Inflammatory macrophage treated with lipopolysaccharide for 1 hour (primary cell): ENCODE data around the gene STH.
A peak's percentile ranks its signal among the peaks of the same experiment; 100 is the strongest.

Experiments used
- DNase-seq, 2 donors: peaks; one replicate each; pipeline ENCODE4 v3.0.0-alpha.2; 2020 to 2022

Gene STH

GRCh38 chr17:46028981-46029565 is 30.0 kb downstream of the STH start:
- peak in 1 of 2 donors; percentile 13 for DNase-seq

DNA sequence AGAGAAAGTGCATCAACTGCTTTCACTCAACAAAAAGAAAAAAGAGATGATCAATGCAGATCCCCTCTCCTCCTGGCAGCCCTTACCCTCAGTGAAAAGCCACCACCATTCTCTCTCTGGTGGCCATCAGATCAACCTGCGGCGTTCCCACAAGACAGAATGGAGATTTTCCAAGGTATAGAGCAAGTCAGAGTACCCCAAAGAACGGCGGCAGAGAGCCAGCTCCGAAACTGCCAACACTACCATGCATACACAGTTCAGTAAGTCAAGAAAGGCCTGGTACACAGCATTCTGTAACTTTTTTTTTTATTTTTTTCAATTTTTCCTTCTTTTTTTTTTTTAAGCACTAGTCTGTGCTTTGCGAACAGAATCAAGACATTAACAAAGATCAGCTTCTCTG is 30.6 kb downstream of the STH start:
- DNase-seq = no peak

GRCh38 chr17:46030752-46031151 is 31.7 kb downstream of the STH start:
- no peak for DNase-seq

DNA sequence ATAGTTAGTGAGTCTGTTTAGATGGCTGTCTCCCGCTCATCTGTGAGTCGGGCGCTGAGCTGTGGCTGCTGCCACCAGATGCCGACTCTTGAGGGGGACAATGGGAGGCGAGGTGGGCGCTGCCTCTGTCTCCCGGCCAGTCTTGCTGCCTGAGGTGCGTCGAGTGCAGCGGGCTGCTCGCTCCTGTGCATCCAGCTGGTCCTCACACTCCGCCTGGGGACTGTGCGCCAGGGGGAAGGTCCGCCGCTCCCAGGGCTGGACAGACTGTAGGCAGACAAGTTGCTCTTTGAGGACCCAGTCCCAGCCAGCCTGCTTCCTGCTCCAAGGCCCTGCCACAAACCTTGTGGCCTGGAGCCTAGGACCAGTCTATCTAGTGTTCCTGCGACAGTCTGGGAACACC is 32.4 kb downstream of the STH start:
- no peak for DNase-seq

GRCh38 chr17:46031920-46032319 is 32.9 kb downstream of the STH start:
- no peak for DNase-seq

DNA sequence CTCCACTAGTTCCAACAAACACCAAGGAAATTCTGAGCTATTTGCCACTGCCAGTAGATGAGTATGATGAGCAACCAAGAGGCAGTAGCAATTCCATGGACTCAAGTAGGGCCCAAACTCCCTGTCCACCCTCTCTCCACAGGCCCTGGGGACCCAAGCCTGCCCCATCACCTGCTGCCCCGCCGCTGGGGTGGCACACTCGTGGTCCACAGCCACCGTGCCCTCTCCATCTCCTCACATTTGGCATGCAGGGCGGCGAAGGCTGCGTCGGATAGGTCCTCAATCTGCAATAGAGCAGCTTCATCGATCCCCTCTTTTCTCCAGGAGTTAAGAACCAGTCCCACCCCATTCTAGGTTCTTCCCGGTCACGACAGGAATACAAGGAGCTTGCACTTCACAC is 33.9 kb downstream of the STH start:
- DNase-seq = no peak

GRCh38 chr17:46033392-46033791 is 34.3 kb downstream of the STH start:
- DNase-seq = no peak

- no peak for DNase-seq
These were observed 36.2 kb downstream of the STH start for GRCh38 chr17:46035112-46035818.

DNA sequence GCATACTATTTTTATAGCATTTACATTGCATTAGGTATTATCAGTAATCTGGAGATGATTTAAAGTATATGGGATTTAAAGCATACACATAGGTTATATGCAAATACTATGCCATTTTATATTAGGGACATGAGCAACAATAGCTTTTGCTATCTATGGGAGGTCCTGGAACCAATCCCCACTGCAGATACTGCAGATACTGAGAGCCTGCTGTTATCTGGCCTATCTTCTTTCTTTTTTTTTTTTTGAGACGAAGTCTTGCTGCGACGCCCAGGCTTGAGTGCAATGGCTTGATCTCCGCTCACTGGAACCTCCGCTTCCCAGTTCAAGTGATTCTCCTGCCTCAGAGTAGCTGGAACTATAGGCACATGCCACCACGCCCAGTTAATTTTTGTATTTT is 37.4 kb downstream of the STH start:
- DNase-seq = no peak

DNA sequence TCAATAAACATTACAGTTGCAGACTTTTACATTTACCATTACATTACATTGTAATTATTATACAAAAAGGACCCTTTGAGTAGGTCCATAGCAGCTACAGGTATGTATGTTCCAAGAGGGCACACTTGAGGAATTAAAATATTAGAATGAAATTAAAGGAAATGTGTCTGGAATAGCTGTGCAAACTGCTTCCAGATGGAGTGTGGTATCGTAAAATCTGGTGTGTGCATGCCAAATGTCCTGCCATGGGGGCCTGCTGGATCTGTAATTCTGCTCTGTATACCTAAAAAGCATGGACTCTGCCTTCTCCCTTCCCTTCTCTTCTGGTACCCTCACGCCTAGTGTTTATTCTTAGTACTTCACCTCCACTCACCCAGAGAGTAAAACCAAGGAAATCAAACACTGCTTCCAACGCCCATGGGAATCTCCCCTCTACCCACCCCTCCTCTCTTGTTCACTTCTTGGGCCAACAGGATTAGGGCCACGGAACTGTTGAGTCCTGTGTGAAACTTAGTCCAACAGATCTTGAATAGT is 38.7 kb downstream of the STH start:
- DNase-seq = no peak

DNA sequence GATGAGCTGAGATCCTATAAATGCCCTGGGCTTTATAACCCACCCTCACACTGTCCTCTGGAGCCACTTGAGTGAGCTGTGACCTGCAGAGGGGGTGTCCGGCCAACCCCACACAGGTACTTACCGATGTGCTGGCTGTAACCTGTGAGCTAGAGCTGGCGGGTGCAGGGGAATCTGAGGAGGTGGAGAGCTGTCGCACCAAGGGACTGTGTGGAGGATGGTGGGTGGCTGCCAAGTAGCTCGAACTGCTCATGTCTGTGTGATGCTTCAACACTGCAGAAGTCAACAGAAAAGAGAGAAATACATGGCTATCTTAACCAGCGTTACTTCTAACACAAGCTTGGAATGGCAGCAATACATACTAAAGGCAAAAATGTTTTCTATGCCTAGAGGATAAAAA is 39.4 kb downstream of the STH start:
- no peak for DNase-seq

DNA sequence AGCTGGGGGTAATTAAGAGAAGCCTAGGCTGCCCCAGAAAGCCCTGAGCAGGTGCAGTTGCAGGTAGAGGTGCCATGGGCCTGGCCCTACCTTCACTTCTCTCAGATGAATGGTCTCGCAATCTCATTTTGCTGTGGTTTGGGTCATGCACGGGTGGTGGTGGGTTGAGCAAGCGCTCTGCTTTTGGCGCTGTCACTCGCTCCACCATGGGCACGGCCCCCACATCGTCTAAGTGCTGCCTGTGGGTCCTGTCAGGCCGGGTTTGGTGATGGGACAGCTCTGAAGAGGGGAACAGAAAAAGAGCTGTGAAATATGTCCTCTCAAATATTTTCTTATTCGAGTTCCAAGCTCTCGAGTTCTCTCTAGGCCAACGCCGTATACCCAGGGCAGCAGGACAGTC is 39.9 kb downstream of the STH start:
- DNase-seq = no peak

DNA sequence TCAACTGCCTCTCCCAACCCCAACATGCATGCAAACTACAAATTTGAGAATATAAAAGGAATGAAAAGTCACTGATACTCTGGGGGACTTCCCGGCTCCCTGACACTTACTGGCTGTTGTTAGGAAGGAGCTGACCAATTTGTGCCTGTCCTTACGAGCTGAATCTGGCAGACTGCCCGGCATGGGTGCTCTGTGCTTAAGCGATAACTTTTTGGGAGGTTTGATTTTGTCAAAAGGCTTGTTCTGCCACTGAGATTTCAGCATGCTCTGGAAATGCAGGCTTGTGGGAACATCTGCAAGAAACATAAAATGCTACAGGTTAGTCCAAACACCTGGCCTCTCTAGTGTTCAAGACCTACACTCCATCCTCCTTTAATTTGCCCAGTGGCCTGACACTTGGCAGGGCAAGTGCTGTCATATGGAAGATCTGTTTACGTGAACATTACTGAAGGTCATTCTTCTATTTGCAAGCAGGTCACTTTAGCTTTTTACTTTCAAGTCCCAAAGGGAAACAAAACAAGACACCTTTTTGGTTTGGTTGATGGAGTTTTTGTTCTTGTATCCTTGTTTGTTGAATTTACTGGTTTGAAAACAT is 40.6 kb downstream of the STH start:
- no peak for DNase-seq

- no peak for DNase-seq
These were observed 43.2 kb downstream of the STH start for GRCh38 chr17:46042246-46042645.

GRCh38 chr17:46042925-46043324 is 43.9 kb downstream of the STH start:
- DNase-seq = no peak

GRCh38 chr17:46043606-46044005 is 44.6 kb downstream of the STH start:
- DNase-seq = no peak

DNA sequence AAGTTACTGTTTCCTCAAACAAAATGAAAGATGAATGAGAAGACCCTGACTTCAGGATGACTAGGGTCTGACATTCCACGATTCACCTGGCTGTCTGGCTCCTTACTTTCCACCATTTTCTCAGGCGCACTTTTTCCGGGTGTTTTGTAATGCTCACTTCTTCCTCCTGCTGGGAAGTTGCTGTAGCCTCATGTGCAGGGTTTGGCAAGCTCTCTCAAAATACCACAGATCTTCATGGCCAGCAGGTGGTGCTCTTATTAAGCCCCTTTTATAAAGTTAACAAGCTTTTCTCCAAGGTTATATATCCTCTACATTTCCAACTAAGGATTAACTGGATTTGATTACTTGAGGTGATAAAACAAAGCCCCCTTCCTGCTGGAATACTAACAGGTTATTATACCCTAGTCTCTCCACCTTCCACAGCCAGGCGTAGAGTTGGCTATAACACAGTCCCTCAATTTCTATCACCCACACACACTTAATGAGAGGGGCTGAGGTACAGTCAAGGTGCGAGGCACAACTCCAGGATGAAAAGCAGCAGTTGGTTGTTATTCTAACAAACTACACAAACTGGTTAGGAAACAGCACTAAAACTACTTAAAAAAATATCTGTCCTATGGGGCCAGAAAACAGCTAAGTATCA is 45.4 kb downstream of the STH start:
- peak; percentile 60 to 79 for DNase-seq

DNA sequence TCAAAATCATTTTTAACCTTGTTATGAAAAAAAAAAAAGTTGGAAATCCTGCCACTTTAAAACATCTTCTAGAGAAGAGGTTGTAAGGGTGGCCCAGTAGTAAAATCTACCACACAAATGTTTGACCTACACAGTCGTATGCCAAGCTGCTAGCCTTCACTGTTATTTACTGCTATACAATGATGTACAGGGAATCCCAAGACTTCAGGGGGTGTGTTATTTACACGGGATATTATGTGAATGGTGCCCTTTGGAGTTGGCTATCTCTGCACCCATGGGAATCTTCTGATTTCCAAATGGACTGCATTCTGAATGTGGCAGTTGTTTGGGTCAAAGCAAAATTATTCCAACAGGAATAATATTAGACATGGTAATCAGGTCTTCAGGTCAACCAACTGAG is 45.9 kb downstream of the STH start:
- no peak for DNase-seq

- DNase-seq = no peak
These were observed 46.6 kb downstream of the STH start for GRCh38 chr17:46045639-46046038.

DNA sequence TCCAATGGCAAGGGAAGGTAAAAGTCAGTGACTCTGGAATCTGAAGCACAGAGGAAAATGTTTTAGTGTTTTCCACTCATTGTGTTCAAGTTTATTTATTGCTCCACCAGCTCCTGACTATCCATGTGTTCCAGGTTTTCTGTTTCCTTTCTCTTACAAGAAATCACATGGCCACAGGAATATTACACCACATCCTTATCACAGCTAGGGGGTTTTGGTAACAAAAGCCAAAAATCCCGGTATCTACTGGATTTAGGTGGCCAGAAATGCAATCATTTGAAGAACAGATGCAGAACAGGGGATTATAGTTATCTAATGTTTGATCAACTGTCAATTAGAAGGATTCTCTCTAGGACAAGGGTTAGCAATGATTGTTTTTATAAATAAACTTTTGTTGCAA is 47.9 kb downstream of the STH start:
- peak; percentile 4 to 26 for DNase-seq

DNA sequence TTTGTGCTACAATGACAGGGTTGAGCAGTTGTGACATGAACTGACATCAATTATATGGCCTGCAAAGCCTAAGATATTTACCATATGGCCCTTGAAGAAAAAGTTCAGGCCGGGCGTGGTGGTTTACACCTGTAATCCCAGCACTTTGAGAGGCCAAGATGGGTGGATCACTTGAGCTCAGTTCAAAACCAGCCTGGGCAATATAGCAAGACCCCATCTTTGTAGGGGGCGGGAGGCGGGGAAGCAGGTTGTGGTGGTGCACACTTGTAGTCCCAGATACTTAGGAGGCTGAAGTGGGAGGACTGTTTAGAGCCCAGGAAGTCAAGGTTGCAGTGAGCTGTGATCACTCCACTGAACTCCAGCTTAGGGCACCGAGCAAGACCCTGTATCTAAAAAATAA is 48.3 kb downstream of the STH start:
- DNase-seq = no peak

- DNase-seq = no peak
These were observed 48.8 kb downstream of the STH start for GRCh38 chr17:46047856-46048255.
